NCI-H460 (cell line): ENCODE results near the gene CGREF1. TPM values are rescaled to one million over a fixed set of nuclear protein-coding genes. Genes with fewer than 3 reads are reported as not detected.
"Not testable (repeated sequence)": the region's sequence is repeated elsewhere in the genome, so short reads cannot be mapped to it uniquely, and the experiment has no call there.

Experiments used
- DNase-seq: peaks from one replicate; pipeline ENCODE4 v3.0.0-alpha.2; 2016; ENCODE audit warnings: low read depth; ENCODE audit errors: extremely low read depth
- total RNA-seq: library from RNA; depleted of rRNA; stranded (reverse); fragments of >200 nt; shearing (Covaris generic); gene quantifications from 2 replicates; pipeline ENCODE4 v1.2.3, GENCODE V29; 2014

Gene CGREF1
- total RNA-seq, 1 experiment from 2014 or later: 43.2 TPM

GRCh38 chr2:27077231-27077630 is 41.7 kb downstream of the CGREF1 start:
- no peak for DNase-seq

GRCh38 chr2:27076323-27076722 is 42.6 kb downstream of the CGREF1 start:
- DNase-seq: no peak

- DNase-seq: not testable (repeated sequence)
These were observed 43.4 kb downstream of the CGREF1 start for GRCh38 chr2:27075566-27075871.

- DNase-seq: no peak
These were observed 44.0 kb downstream of the CGREF1 start for GRCh38 chr2:27074738-27075565.

GRCh38 chr2:27073782-27074181 is 45.1 kb downstream of the CGREF1 start:
- no peak for DNase-seq

- DNase-seq: no peak
These were observed 46.0 kb downstream of the CGREF1 start for GRCh38 chr2:27072920-27073319.

- DNase-seq: no peak
These were observed 46.7 kb downstream of the CGREF1 start for GRCh38 chr2:27071990-27072830.

- DNase-seq: peak; percentile 90
These were observed 47.5 kb downstream of the CGREF1 start, which contains the start of gene OST4 for GRCh38 chr2:27071277-27071989. OST4 (minus strand) TSS chr2:27071654.

GRCh38 chr2:27070653-27071276 is 48.2 kb downstream of the CGREF1 start:
- DNase-seq: no peak

GRCh38 chr2:27069961-27070618 is 48.8 kb downstream of the CGREF1 start:
- no peak for DNase-seq

GRCh38 chr2:27069436-27069835 is 49.5 kb downstream of the CGREF1 start:
- no peak for DNase-seq

- no peak for DNase-seq
These were observed 51.5 kb downstream of the CGREF1 start for GRCh38 chr2:27067385-27067784.

- no peak for DNase-seq
These were observed 53.8 kb downstream of the CGREF1 start for GRCh38 chr2:27065128-27065527.

GRCh38 chr2:27060323-27060722 is 58.6 kb downstream of the CGREF1 start:
- DNase-seq: no peak

GRCh38 chr2:27059141-27059820 is 59.6 kb downstream of the CGREF1 start:
- DNase-seq: no peak

- DNase-seq: no peak
These were observed 60.7 kb downstream of the CGREF1 start for GRCh38 chr2:27058210-27058609.

- DNase-seq: no peak
These were observed 61.7 kb downstream of the CGREF1 start for GRCh38 chr2:27057184-27057583.

- DNase-seq: no peak
These were observed 64.2 kb downstream of the CGREF1 start for GRCh38 chr2:27054721-27055120.

- DNase-seq: no peak
These were observed 65.2 kb downstream of the CGREF1 start for GRCh38 chr2:27053776-27054175.

GRCh38 chr2:27053321-27053720 is 65.6 kb downstream of the CGREF1 start:
- DNase-seq: no peak
